Upper lobe of left lung (tissue), 6 donors: ENCODE results near the gene LHFPL2. TPM values are rescaled to one million over a fixed set of nuclear protein-coding genes. Genes with fewer than 3 reads are reported as not detected.

Source experiments
- ATAC-seq, 2 donors: fragments of 200-7000 bp; cut with Tn5 transposase; one replicate each; pipeline ENCODE4 v1.9.1; 2022; ENCODE audit warnings: mild to moderate bottlenecking in 2 of 2, moderate library complexity in 2 of 2; ENCODE audit not compliant: low FRiP score in 2 of 2
- DNase-seq, 2 donors: peaks; one replicate each; pipeline ENCODE4 v3.0.0-alpha.2; 2019 to 2020
- H3K27ac ChIP-seq, 4 donors: fragments of 200-600 bp; sonication (generic); one replicate each; pipeline ENCODE4 v1.5.1; 2016 to 2019
- H3K27me3 ChIP-seq, 4 donors: fragments of 200-600 bp; sonication (generic); one replicate each; pipeline ENCODE4 v1.5.1; 2017 to 2019
- H3K36me3 ChIP-seq, 4 donors: fragments of 200-600 bp; sonication (generic); one replicate each; pipeline ENCODE4 v1.5.1; 2016 to 2019
- H3K4me1 ChIP-seq, 4 donors: fragments of 200-600 bp; sonication (generic); one replicate each; pipeline ENCODE4 v1.5.1; 2018 to 2019
- H3K4me3 ChIP-seq, 4 donors: fragments of 200-600 bp; sonication (generic); one replicate each; pipeline ENCODE4 v1.5.1; 2017 to 2019; ENCODE audit warnings: mild to moderate bottlenecking in 2 of 4, moderate library complexity in 1 of 4
- H3K9me3 ChIP-seq, 4 donors: fragments of 200-600 bp; sonication (generic); one replicate each; pipeline ENCODE4 v1.5.1; 2018 to 2019
- EP300 ChIP-seq, 4 donors: sonication (generic); formaldehyde crosslinking; IDR thresholded peaks; one replicate each; pipeline ENCODE4 v1.5.1; 2017; ENCODE audit warnings: antibody characterized with exemption in 4 of 4, control low read depth in 2 of 4
- POLR2A ChIP-seq, 4 donors: fragments of 450-650 bp; IDR thresholded peaks; one replicate each; pipeline ENCODE4 v1.5.1; 2016 to 2017; ENCODE audit warnings: antibody characterized with exemption in 4 of 4, mild to moderate bottlenecking in 2 of 4
- POLR2AphosphoS5 ChIP-seq, 2 donors: sonication (generic); formaldehyde crosslinking; IDR thresholded peaks; one replicate each; pipeline ENCODE4 v1.5.1; 2017; ENCODE audit warnings: antibody characterized with exemption in 2 of 2
- WGBS, 2 donors: methylation state at CpG; one replicate each; pipeline ENCODE4 v1.1.5; 2017 to 2018; 5-methylcytosine and 5-hydroxymethylcytosine counted together
- total RNA-seq, 6 donors: library from RNA; depleted of rRNA in 4 of 6; stranded (reverse); fragments of >200 nt in 4 of 6; gene quantifications; one replicate each; pipeline versions ENCODE4 v1.1.0 to v1.2.1, GENCODE V29; 2016 to 2021
- TF ChIP-seq, protein P1 (sequence below), 6 experiments: fragments of 450-650 bp in 4 of 6; fragments of 200-600 bp in 2 of 6; sonication (generic) in 2 of 6; IDR thresholded peaks; one replicate each; pipeline ENCODE4 v1.5.1; 2016 to 2019; ENCODE audit warnings: antibody characterized with exemption in 6 of 6
- donor health status: DM: no; HTN: no; CAD: no; lungs with moderate emphysema.
- donor health status: DM: no; HTN: yes; CAD: no; lungs with severe emphysema.

LHFPL2 gene
- total RNA-seq, 6 donors from 2014 or later, result 17.3 to 69.5 (median 32.9) TPM

DNA sequence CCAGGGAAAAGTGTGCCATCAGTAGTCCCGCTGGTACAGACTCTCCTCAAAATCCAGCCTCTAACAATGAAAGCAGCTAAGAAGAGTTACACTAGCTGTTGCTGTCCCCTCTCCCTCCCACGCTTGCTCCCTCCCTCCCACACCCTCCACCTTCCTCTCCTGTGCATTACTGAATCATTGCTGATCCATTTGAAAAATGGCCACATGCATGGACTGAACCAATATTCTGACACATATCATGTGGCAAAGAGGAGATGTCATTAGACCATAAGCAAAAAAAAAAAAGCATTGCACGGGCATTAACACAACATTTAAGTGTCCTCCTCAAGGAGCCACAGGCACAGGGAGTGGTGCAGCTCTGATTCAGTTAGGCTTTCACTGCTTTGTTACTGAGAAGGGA, 37.9 kb downstream of the LHFPL2 start:
- Histone ChIP-seq H3K27ac (no peak overlapping the region), H3K4me1 (no peaks in the 10 kb centered on the region), H3K27me3 (no peaks in the 10 kb centered on the region), H3K4me3 (no peak overlapping the region), H3K36me3 (no peaks in the 10 kb centered on the region), H3K9me3 (no peaks in the 10 kb centered on the region)
- TF ChIP-seq, protein P1, sequence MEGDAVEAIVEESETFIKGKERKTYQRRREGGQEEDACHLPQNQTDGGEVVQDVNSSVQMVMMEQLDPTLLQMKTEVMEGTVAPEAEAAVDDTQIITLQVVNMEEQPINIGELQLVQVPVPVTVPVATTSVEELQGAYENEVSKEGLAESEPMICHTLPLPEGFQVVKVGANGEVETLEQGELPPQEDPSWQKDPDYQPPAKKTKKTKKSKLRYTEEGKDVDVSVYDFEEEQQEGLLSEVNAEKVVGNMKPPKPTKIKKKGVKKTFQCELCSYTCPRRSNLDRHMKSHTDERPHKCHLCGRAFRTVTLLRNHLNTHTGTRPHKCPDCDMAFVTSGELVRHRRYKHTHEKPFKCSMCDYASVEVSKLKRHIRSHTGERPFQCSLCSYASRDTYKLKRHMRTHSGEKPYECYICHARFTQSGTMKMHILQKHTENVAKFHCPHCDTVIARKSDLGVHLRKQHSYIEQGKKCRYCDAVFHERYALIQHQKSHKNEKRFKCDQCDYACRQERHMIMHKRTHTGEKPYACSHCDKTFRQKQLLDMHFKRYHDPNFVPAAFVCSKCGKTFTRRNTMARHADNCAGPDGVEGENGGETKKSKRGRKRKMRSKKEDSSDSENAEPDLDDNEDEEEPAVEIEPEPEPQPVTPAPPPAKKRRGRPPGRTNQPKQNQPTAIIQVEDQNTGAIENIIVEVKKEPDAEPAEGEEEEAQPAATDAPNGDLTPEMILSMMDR (IDR thresholded peaks at IDR 0.05), result no peak
- TF ChIP-seq EP300 (IDR thresholded peaks at IDR 0.05), result no peak
- no peak for TF ChIP-seq POLR2AphosphoS5 (IDR thresholded peaks at IDR 0.05)
- no peak for TF ChIP-seq POLR2A (IDR thresholded peaks at IDR 0.05)
- ATAC-seq, result peak in 1 of 2 donors; percentile 34
- 77 to 81% methylated on average over 3 of the region's 3 CpGs for WGBS, 2 donors
- no peak for DNase-seq

DNA sequence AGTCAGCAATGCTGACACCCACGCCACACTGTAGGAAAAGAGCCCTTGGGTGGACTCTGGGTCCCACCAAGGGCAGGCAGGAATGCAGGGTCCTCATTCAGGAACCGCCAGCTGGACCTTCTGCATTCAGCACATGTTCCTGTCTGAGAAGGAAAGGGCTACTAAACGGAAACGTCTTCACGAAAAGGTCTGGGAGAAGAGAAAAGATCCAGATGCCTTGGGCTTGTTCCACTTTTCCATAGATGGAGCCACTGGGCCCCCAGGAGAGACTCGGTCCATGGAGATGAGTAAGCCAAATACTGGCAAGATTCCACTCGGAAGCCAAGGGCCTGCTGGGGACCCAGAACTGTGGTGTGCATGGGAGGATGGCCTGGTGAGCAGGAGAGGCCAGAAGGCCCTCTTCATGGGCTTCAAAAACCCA, 38.4 kb downstream of the LHFPL2 start:
- H3K4me3 ChIP-seq, result no peak overlapping the region
- H3K27me3 ChIP-seq, result no peaks in the 10 kb centered on the region
- DNase-seq (no peak), ATAC-seq (peak; percentile 20 to 47)
- H3K36me3 ChIP-seq, result no peaks in the 10 kb centered on the region
- H3K9me3 ChIP-seq, result no peaks in the 10 kb centered on the region
- no peak for TF ChIP-seq POLR2A (IDR thresholded peaks at IDR 0.05)
- no peak for TF ChIP-seq POLR2AphosphoS5 (IDR thresholded peaks at IDR 0.05)
- no peak for TF ChIP-seq EP300 (IDR thresholded peaks at IDR 0.05)
- TF ChIP-seq, protein P1 (IDR thresholded peaks at IDR 0.05), result no peak
- WGBS, 2 donors, result 89 to 96% methylated on average over 7 of the region's 7 CpGs
- no peak overlapping the region for H3K27ac ChIP-seq
- H3K4me1 ChIP-seq, result no peaks in the 10 kb centered on the region

DNA sequence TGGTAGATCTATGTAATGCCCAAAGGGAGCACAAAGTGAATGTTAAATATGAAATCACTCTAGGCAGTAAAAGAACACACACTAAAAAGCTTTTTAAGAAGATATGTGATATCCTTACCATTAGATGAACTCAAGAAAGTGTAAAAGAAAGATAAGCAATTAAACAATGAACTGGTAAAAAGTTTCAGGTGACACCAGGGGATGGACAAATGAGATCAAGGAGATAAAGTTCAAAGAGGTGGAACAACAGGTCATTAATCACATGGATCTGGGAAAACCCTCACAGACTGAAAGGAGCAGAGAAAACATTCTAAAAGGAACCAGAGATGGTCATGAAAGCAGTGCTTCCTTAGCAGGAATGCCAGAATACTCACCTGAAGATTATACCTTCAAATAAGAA, 40.7 kb downstream of the LHFPL2 start:
- H3K4me1 ChIP-seq, result no peaks in the 10 kb centered on the region
- TF ChIP-seq EP300 (IDR thresholded peaks at IDR 0.05) (no peak), POLR2A (IDR thresholded peaks at IDR 0.05) (no peak), POLR2AphosphoS5 (IDR thresholded peaks at IDR 0.05) (no peak)
- TF ChIP-seq, protein P1 (IDR thresholded peaks at IDR 0.05), result no peak
- no peak for ATAC-seq

DNA sequence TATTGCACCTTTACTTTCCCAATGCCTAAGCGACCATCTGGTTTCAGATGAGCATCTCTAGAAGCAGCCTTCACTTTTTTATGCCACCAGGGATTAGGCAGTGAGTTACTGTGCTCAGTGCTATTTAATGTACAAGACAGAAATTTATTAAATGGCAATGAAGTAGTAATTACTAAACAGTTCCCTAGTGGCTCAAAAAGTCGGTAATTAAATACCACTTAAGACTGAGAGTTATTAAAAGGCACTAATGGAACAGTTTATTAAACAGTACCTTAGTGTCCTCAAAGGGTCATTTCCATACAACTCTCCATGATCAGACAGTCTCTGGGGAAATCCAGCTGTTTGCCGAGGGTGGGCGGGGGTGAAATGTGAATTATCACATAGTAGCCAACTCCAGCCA, 42.3 kb downstream of the LHFPL2 start:
- H3K9me3 ChIP-seq, result no peaks in the 10 kb centered on the region
- DNase-seq (no peak), ATAC-seq (no peak)
- no peak overlapping the region for H3K4me3 ChIP-seq
- H3K36me3 ChIP-seq, result no peaks in the 10 kb centered on the region
- no peaks in the 10 kb centered on the region for H3K4me1 ChIP-seq
- WGBS, 2 donors, result 80 to 82% methylated on average over 4 of the region's 4 CpGs
- no peaks in the 10 kb centered on the region for H3K27me3 ChIP-seq
- no peak overlapping the region for H3K27ac ChIP-seq
- TF ChIP-seq POLR2A (IDR thresholded peaks at IDR 0.05) (no peak), POLR2AphosphoS5 (IDR thresholded peaks at IDR 0.05) (no peak), EP300 (IDR thresholded peaks at IDR 0.05) (no peak)
- TF ChIP-seq, protein P1 (IDR thresholded peaks at IDR 0.05), result no peak

More for the DNA sequence above, 40.7 kb downstream of the LHFPL2 start:
- no peak for DNase-seq
- Histone ChIP-seq H3K9me3 (no peaks in the 10 kb centered on the region), H3K4me3 (no peak overlapping the region), H3K36me3 (no peaks in the 10 kb centered on the region), H3K27ac (no peak overlapping the region), H3K27me3 (no peaks in the 10 kb centered on the region)

DNA sequence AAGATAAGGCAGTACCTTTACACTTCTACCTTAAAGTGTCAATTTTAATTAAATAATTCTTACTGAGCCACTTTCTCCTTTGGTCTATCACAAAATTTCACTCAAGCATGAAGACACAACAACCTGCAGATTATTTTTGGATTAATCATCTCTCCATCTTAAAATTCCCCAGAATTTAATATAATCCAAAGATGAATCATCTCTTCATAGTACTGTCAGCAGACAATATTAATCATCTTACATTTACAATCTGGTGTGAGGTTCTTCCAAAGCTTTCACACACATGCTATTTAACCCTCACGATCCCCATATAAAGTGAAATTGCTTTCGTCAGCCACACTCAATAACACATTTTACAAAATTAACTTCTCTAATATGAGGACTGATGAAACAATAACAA, 43.0 kb downstream of the LHFPL2 start:
- DNase-seq, result no peak
- TF ChIP-seq POLR2AphosphoS5 (IDR thresholded peaks at IDR 0.05) (no peak), POLR2A (IDR thresholded peaks at IDR 0.05) (no peak), EP300 (IDR thresholded peaks at IDR 0.05) (no peak)
- TF ChIP-seq, protein P1 (IDR thresholded peaks at IDR 0.05), result no peak
- Histone ChIP-seq H3K9me3 (no peaks in the 10 kb centered on the region), H3K4me1 (no peaks in the 10 kb centered on the region), H3K4me3 (no peak overlapping the region), H3K27ac (no peak overlapping the region), H3K27me3 (no peaks in the 10 kb centered on the region), H3K36me3 (no peaks in the 10 kb centered on the region)
- ATAC-seq, result no peak
- 97% methylated on average over 2 of the region's 2 CpGs for WGBS, 2 donors
